ENCODE measurements around the gene CUBN.
A peak's percentile ranks its signal among the peaks of the same experiment; 100 is the strongest.

Gene CUBN

DNA sequence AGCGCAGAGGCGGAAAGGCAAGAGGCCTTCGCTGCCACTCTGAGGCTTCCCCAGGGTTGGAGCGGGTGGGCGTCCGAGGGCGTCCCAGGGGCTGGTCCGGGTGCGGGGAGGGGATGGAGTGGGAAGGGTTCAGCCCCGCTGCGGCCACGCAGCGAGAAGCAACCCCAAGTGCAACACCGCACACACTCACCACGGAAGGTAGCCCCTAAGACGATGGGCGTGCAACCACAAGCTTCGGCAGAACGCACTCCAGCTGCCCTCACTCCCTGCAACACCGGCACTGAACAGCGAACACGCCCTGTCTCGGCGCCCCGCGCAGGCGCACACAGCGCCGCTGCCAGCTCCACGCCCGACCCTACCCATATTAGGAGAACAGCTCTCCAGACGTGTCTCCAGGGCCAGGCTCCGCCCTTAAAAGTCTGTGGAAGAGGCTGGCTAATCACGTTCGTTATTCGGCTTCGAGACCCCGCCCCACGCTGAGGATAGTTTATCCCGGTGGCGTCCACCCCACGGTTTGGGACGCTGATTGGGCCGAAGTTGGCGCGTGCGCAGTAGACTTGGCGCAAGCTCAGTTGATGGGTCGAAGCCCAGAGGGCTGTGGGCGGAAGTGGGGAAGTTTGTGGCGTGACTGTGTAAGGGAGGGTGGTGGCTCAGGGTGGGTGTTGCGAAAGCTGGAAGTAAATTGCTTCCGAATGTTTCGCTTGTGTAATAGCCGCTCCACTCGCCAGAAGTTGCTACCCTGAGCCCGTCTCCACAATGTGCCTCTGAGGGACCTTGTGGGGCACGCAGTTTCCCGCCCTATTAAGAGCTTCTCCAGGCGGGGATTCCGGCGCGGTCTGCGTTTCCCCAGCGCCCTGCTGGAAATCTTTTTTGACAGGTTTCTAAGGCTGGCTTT lies 312.2 kb downstream of the CUBN start, which contains the start of gene RSU1 (continued):
- TF ChIP-seq ZNF585B (tag by site-specific recombination; IDR thresholded peaks at IDR 0.05) (no peak), WT1 (tag by site-specific recombination; IDR thresholded peaks at IDR 0.05) (no peak), ZNF404 (tag by site-specific recombination; IDR thresholded peaks at IDR 0.05) (no peak), ZNF664 (tag by site-specific recombination; IDR thresholded peaks at IDR 0.05) (no peak), SP7 (tag by site-specific recombination; IDR thresholded peaks at IDR 0.05) (peak; percentile 57), ZNF155 (tag by site-specific recombination; IDR thresholded peaks at IDR 0.05) (no peak), YY1 (tag by site-specific recombination; IDR thresholded peaks at IDR 0.05) (peak; percentile 17; the same call in 1 of the 2 replicates), ZBTB7A (tag by site-specific recombination; IDR thresholded peaks at IDR 0.05; ENCODE audit: low read depth) (no peak), HOXD13 (CRISPR knock-in tag; IDR thresholded peaks at IDR 0.05; ENCODE audit: borderline replicate concordance) (no peak), ZNF138 (tag by site-specific recombination; IDR thresholded peaks at IDR 0.05; ENCODE audit: borderline replicate concordance) (no peak), KLF9 (tag by site-specific recombination; IDR thresholded peaks at IDR 0.05; ENCODE audit: low read depth) (peak; percentile 58), BCL11B (tag by site-specific recombination; IDR thresholded peaks at IDR 0.05; ENCODE audit: low read depth) (no peak), ZNF112 (tag by site-specific recombination; IDR thresholded peaks at IDR 0.05) (no peak), ZNF530 (tag by site-specific recombination; IDR thresholded peaks at IDR 0.05; ENCODE audit: low read depth) (no peak), ZNF555 (tag by site-specific recombination; conservative IDR thresholded peaks at IDR 0.05) (no peak), ZNF223 (tag by site-specific recombination; IDR thresholded peaks at IDR 0.05) (no peak), MYNN (tag by site-specific recombination; IDR thresholded peaks at IDR 0.05; ENCODE audit: borderline replicate concordance) (0 out of 2 replicates have a peak, but pooled peaks have one; percentile 66), GLI4 (tag by site-specific recombination; IDR thresholded peaks at IDR 0.05) (no peak), ZNF514 (tag by site-specific recombination; IDR thresholded peaks at IDR 0.05) (no peak)
- TF ChIP-seq, protein P1, sequence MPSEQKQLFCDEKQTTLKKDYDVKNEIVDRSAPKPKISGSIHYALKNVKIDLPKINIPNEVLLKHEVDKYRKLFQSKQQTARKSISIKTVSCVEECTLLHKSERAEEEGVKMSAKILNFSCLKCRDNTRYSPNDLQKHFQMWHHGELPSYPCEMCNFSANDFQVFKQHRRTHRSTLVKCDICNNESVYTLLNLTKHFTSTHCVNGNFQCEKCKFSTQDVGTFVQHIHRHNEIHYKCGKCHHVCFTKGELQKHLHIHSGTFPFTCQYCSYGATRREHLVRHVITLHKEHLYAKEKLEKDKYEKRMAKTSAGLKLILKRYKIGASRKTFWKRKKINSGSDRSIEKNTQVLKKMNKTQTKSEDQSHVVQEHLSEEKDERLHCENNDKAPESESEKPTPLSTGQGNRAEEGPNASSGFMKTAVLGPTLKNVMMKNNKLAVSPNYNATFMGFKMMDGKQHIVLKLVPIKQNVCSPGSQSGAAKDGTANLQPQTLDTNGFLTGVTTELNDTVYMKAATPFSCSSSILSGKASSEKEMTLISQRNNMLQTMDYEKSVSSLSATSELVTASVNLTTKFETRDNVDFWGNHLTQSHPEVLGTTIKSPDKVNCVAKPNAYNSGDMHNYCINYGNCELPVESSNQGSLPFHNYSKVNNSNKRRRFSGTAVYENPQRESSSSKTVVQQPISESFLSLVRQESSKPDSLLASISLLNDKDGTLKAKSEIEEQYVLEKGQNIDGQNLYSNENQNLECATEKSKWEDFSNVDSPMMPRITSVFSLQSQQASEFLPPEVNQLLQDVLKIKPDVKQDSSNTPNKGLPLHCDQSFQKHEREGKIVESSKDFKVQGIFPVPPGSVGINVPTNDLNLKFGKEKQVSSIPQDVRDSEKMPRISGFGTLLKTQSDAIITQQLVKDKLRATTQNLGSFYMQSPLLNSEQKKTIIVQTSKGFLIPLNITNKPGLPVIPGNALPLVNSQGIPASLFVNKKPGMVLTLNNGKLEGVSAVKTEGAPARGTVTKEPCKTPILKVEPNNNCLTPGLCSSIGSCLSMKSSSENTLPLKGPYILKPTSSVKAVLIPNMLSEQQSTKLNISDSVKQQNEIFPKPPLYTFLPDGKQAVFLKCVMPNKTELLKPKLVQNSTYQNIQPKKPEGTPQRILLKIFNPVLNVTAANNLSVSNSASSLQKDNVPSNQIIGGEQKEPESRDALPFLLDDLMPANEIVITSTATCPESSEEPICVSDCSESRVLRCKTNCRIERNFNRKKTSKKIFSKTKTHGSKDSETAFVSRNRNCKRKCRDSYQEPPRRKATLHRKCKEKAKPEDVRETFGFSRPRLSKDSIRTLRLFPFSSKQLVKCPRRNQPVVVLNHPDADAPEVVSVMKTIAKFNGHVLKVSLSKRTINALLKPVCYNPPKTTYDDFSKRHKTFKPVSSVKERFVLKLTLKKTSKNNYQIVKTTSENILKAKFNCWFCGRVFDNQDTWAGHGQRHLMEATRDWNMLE (tag by site-specific recombination; conservative IDR thresholded peaks at IDR 0.05; ENCODE audit: low read depth), result peak; percentile 45; the same call in 1 of the 2 replicates
- TF ChIP-seq, protein P2, sequence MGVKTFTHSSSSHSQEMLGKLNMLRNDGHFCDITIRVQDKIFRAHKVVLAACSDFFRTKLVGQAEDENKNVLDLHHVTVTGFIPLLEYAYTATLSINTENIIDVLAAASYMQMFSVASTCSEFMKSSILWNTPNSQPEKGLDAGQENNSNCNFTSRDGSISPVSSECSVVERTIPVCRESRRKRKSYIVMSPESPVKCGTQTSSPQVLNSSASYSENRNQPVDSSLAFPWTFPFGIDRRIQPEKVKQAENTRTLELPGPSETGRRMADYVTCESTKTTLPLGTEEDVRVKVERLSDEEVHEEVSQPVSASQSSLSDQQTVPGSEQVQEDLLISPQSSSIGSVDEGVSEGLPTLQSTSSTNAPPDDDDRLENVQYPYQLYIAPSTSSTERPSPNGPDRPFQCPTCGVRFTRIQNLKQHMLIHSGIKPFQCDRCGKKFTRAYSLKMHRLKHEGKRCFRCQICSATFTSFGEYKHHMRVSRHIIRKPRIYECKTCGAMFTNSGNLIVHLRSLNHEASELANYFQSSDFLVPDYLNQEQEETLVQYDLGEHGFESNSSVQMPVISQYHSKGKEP (tag by site-specific recombination; IDR thresholded peaks at IDR 0.05), result 0 out of 2 replicates have a peak, but pooled peaks have one; percentile 39
- TF ChIP-seq, protein P3, sequence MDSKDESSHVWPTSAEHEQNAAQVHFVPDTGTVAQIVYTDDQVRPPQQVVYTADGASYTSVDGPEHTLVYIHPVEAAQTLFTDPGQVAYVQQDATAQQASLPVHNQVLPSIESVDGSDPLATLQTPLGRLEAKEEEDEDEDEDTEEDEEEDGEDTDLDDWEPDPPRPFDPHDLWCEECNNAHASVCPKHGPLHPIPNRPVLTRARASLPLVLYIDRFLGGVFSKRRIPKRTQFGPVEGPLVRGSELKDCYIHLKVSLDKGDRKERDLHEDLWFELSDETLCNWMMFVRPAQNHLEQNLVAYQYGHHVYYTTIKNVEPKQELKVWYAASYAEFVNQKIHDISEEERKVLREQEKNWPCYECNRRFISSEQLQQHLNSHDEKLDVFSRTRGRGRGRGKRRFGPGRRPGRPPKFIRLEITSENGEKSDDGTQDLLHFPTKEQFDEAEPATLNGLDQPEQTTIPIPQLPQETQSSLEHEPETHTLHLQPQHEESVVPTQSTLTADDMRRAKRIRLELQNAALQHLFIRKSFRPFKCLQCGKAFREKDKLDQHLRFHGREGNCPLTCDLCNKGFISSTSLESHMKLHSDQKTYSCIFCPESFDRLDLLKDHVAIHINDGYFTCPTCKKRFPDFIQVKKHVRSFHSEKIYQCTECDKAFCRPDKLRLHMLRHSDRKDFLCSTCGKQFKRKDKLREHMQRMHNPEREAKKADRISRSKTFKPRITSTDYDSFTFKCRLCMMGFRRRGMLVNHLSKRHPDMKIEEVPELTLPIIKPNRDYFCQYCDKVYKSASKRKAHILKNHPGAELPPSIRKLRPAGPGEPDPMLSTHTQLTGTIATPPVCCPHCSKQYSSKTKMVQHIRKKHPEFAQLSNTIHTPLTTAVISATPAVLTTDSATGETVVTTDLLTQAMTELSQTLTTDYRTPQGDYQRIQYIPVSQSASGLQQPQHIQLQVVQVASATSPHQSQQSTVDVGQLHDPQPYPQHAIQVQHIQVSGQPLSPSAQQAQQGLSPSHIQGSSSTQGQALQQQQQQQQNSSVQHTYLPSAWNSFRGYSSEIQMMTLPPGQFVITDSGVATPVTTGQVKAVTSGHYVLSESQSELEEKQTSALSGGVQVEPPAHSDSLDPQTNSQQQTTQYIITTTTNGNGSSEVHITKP (tag by site-specific recombination; IDR thresholded peaks at IDR 0.05), result peak; percentile 61
- TF ChIP-seq, protein P4, sequence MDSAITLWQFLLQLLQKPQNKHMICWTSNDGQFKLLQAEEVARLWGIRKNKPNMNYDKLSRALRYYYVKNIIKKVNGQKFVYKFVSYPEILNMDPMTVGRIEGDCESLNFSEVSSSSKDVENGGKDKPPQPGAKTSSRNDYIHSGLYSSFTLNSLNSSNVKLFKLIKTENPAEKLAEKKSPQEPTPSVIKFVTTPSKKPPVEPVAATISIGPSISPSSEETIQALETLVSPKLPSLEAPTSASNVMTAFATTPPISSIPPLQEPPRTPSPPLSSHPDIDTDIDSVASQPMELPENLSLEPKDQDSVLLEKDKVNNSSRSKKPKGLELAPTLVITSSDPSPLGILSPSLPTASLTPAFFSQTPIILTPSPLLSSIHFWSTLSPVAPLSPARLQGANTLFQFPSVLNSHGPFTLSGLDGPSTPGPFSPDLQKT (IDR thresholded peaks at IDR 0.05; ENCODE audit: borderline replicate concordance, low read depth, low read length), result peak; percentile 70; the same call in 1 of the 2 replicates
- TF ChIP-seq, protein P5, sequence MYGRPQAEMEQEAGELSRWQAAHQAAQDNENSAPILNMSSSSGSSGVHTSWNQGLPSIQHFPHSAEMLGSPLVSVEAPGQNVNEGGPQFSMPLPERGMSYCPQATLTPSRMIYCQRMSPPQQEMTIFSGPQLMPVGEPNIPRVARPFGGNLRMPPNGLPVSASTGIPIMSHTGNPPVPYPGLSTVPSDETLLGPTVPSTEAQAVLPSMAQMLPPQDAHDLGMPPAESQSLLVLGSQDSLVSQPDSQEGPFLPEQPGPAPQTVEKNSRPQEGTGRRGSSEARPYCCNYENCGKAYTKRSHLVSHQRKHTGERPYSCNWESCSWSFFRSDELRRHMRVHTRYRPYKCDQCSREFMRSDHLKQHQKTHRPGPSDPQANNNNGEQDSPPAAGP (tag by site-specific recombination; IDR thresholded peaks at IDR 0.05), result peak; percentile 53; the same call in 1 of the 2 replicates
- TF ChIP-seq, protein P6, sequence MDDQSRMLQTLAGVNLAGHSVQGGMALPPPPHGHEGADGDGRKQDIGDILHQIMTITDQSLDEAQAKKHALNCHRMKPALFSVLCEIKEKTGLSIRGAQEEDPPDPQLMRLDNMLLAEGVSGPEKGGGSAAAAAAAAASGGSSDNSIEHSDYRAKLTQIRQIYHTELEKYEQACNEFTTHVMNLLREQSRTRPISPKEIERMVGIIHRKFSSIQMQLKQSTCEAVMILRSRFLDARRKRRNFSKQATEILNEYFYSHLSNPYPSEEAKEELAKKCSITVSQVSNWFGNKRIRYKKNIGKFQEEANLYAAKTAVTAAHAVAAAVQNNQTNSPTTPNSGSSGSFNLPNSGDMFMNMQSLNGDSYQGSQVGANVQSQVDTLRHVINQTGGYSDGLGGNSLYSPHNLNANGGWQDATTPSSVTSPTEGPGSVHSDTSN (CRISPR knock-in tag; IDR thresholded peaks at IDR 0.05), result no peak
